ENCODE results near the gene PCDHGA12.

GRCh38 chr5:141440341-141440740 lies 10.0 kb downstream of the PCDHGA12 start:
- TF ChIP-seq GATA3 (IDR thresholded peaks at IDR 0.05; ENCODE audit: low read depth, low read length) = no peak
- no peak for TF ChIP-seq GATA2 (IDR thresholded peaks at IDR 0.05; ENCODE audit: low read depth, low read length)
